HG02870 (cell line): ENCODE results near the gene TMEM175.

Experiments
- ATAC-seq: cut with Tn5 transposase; IDR thresholded peaks from one replicate; pipeline ENCODE4 v1.9.1; 2021; ENCODE audit warnings: mild to moderate bottlenecking, moderate library complexity; ENCODE audit not compliant: unreplicated experiment

Gene TMEM175

GRCh38 chr4:946103-946450, 13.8 kb downstream of the TMEM175 start:
- no peak for ATAC-seq

GRCh38 chr4:946517-947471, 14.5 kb downstream of the TMEM175 start:
- no peak for ATAC-seq

- no peak for ATAC-seq
Observed at GRCh38 chr4:947491-947971, 15.3 kb downstream of the TMEM175 start.

DNA sequence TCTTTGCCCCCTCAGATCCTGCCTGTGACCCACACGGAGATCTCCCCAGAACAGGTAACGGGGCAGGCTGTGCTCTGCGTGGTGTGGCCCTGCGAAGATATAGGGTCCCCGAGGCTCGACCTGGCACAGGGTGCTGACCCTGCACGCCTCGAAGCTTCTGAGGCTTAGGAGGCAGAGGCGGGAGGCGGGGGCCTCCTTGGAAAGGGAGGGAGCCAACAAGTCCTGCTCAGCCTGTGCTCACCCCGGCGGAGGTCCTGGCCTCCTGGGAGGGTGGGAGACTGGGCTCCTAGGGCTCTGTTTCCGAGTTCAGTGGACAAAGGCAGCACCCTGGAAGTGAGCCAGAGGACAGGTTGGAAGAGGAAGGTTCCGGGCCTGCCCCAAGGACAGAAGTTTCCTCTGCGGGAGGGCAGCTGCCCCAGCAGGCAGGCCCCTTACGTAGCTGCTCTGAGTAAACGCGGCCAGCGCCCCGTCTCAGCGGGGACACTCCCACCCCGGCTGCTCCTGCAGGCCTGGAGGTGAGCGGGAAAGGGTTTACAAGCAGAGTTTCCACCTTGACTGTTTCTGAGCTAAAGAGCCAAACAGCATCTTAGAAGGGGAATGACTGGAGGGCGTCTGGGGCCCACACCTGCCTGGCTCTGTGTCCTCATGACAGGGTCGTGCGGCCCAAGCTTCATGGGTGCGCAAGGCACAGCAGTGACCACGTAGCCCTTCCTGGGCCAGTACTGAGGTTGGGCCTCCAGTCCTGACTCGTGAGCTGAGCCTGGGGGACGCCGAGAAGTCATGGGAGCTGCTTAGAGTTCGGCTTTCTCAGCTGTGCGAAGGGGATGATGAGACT, 16.1 kb downstream of the TMEM175 start:
- no peak for ATAC-seq

DNA sequence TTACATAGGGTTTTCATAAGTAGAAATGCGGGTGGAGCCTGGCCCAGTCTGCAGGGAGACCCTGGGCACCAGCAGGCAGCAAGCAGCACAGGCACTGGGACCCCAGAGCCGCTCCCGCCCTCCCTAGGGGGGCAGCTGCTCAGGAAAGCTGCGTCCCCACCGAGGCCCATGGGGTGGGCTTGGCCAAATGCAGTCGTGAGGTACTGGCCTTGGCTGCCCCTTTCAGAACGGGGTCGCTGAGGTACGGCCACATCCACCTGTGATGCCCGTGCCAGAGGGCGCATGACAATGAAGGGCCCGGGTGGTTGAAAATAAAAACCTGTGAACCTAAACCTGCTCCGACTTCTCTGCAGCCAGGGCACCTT, 16.7 kb downstream of the TMEM175 start:
- ATAC-seq, result no peak

DNA sequence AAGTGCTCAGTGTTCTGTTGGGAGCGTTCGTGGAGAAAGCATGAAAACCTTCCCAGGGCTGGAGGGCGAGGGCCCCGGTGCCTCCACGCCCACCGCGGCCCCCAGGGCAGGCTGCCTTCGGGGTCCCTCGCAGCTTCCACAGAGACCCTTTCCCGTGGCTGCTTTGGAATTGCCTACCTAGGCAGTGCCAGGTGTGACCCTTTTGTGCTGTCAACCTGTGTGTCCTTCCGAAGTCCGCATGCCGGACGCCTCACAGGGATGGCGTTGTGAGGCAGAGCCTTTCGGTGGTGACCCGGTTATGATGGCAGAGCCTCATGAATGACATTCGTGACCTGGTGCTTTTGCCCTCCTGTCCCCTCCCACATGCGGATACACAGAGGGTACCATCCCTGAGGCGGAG, 17.4 kb downstream of the TMEM175 start:
- no peak for ATAC-seq

- ATAC-seq, result no peak
Observed at GRCh38 chr4:950136-951020, 18.1 kb downstream of the TMEM175 start.

DNA sequence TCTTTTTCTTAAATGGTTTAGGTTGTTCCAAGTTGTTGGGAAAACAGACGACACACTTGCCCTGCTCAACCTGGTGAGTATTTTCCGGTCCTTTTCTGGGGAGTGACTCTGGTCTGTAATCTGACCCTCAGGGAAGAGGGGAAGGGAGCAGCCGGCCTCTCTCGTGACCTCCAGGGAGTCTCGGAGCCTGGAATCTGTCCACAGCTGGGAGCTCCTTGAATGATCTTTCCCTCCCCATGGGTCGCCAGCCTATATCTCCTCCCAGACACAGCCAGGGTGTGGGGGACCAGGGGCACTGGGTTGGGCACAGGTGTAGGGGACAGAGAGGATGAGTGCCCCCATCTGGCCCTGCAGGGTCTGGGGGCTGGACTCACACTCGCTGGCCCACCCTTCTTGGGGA, 18.9 kb downstream of the TMEM175 start:
- ATAC-seq, result no peak

DNA sequence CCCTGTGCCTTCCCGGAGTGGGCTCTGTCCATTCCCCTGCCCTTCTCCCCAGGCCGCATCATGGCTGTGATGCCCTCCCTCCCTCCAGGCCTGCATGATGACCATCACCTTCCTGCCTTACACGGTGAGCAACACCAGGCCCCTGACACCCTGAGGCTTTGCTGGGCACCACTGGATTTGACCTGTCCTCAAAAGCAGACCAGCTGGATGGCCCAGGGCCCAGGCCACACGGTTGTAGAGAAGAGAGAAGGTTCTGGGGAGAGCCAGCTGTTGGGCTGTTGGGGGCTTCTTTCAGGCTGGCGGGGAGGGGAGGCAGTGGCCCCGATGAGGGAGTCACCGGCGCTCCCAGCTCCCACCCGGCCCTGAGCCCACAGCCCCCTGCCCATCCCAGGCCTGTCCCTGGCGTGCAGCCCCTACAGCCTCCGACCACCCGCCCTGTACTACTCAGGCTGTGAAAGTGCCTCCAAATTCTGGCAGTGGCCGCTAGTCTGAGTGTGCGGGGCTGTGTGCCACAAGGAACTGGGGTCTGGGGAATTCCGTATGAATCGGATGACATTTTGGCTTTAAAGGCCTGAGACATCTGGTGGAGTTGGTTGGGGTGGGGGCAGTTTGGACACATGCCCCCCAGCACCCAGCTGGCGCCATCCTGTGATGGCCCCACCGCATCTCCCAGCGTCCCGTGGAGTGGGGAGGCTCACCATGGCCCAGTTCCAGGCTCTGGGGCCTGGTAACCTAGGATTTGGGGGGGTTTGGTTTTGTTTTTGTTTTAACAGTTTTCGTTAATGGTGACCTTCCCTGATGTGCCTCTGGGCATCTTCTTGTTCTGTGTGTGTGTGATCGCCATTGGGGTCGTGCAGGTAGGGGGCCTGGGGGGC, 19.6 kb downstream of the TMEM175 start:
- ATAC-seq, result no peak

DNA sequence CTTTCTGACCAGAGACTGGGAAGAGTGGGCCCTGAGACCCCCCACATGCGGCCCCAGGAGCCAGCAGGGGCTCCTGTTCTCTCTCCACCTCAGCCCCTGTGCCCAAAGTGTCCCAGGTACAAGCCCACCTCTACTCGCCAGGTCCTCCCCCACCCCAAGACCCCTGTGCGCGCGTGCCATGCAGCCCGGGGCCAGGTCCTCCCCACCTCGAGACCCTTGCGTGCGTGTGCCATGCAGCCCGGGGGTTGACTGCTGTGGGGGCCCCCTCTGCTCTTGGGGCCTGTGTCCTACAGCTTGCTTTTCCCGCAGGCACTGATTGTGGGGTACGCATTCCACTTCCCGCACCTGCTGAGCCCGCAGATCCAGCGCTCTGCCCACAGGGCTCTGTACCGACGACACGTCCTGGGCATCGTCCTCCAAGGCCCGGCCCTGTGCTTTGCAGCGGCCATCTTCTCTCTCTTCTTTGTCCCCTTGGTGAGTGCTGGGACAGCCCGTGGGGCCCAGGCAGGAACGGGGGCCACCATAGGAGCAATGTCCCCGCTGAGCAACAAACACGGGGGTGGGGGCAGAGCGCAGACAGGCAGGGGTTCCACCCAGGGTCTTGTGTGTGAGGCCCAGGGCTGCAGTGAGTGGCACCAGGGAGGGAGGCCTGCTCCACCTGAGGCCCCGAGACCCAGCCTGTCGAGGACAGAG, 20.8 kb downstream of the TMEM175 start:
- ATAC-seq, result no peak

DNA sequence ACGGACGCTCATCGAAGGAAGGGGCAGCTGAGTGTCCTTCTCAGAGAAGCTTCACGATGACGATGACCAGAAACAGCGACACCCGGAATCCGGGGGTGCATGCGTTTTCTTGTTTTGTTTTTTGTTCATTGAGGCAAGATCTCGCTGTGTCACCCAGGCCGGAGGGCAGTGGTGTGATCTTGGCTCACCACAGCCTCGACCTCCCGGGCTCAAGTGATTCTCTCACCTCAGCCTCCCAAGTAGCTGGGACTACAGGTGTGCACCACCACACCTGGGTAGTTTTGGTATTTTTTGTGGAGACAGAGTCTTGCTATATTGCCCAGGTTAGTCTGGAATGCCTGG, 21.3 kb downstream of the TMEM175 start:
- no peak for ATAC-seq

GRCh38 chr4:954211-955020, 22.2 kb downstream of the TMEM175 start:
- no peak for ATAC-seq

- ATAC-seq, result no peak
Observed at GRCh38 chr4:955161-955921, 23.1 kb downstream of the TMEM175 start.

- no peak for ATAC-seq
Observed at GRCh38 chr4:955931-956381, 23.7 kb downstream of the TMEM175 start.

DNA sequence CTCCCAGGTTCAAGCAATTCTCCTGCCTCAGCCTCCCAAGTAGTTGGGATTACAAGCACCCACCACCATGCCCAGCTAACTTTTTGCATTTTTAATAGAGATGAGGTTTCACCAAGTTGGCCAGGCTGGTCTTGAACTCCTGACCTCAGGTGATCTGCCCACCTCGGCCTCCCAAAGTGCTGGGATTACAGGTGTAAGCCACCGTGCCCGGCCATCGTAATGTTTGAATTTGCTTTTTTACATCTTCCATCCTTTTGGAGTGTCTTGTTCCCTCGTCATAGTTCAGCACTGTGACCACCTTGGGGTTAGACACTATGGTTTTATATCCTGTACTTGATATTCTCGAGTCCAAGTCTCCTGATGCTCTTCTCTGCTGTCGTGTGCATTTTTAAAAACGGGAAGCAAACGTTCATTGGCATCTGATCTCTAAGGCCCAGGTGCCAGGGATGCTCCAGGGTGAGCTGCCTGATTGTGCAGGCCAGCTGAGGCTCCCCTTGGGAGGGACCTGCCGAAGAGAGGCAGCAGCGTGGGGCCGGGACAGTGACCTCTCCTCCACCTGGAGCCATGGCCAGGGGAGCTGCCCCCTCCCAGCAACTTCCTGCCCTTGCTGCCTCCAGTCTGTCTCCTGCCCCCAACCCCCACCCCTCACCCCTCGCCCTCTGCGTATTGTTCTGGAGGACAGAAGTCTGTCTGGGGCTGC, 24.4 kb downstream of the TMEM175 start:
- no peak for ATAC-seq

DNA sequence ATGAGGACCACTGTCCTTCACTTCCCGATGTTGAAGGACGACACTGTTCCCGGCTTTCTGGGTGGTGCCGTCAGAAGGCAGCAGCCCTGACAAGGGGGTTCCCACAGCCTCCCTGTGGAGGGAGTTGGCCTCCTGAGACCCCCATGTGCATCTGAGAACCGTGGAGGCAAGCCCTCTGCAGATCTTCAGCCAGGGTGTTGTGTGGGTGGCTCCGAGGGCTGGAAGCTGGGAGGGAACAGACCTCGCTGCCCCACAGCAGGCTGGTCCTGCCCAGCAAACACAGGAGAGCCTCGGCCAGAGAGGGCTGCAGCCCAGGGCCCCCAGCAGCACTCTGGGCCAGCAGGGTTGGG, 24.9 kb downstream of the TMEM175 start:
- no peak for ATAC-seq

GRCh38 chr4:957581-958313, 25.5 kb downstream of the TMEM175 start:
- no peak for ATAC-seq
